ENCODE data around the gene MAP2K3.
"Not testable (repeated sequence)": the region's sequence is repeated elsewhere in the genome, so short reads cannot be mapped to it uniquely, and the experiment has no call there.

Gene MAP2K3

DNA sequence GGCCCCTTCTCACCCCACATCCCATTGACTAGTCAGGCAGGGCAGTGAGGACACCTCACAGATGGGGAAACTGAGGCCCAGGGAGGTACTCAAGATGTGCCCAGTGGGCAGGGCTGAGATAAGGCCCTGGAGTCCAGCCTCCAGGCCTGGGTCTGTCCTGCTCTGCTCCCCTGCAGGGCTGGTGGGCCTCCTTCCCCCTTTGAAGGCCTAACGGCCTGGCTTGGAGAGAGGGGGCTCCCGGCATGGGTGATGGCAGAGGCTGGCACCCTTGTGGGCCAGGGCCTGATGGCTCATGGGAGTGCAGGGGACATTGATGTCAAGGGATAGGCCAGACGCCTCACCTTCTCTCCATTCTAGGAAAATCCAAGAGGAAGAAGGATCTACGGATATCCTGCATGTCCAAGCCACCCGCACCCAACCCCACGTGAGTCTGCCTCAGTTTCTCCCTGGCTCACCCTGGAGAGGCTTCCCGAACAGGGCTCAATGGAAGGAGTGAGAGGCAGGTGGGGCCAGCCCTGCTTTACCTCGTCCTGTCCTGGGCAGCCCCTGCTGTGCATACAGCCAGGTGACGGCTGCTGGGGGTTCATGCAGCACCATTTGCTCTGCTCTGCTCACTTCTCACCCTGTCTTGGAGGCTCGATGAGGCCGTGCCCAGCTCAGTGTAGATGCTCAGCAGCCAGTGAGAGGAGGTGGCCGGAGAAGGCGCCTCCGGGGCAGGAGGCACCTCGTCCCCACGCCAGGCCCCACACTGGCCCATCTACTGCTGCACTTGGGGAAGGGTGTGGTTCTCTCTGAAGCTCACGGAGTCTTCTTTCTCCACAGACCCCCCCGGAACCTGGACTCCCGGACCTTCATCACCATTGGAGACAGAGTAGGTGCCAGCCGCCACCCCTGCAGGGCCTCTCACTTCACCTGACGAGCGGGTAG lies 13.8 kb downstream of the MAP2K3 start:
- no peak for DNase-seq

DNA sequence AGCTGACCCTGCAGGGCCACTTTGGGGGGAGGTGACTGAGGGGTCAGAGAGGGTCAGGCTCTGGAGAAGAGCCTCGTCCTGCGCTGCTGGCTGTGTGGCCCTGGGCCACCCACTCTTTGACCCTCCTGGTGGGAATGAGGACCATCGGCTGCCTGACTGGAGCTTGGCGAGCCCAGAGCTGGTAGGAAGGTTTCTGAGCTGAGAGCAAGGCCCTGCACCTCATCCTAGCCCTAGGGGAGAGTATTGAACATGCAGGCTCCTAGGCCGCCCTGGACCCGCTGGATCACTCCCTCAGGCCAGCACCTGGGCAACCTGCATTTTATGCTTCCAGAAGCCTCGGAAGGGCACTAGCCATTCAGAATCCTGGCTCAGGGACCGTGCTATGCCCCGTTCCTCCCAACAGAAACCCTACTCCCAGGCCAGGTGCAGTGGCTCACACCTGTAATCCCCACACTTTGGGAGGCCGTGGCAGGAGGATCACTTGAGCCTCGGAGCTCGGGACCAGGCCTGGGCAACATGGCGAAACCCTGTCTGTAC lies 14.5 kb downstream of the MAP2K3 start:
- DNase-seq = no peak

DNA sequence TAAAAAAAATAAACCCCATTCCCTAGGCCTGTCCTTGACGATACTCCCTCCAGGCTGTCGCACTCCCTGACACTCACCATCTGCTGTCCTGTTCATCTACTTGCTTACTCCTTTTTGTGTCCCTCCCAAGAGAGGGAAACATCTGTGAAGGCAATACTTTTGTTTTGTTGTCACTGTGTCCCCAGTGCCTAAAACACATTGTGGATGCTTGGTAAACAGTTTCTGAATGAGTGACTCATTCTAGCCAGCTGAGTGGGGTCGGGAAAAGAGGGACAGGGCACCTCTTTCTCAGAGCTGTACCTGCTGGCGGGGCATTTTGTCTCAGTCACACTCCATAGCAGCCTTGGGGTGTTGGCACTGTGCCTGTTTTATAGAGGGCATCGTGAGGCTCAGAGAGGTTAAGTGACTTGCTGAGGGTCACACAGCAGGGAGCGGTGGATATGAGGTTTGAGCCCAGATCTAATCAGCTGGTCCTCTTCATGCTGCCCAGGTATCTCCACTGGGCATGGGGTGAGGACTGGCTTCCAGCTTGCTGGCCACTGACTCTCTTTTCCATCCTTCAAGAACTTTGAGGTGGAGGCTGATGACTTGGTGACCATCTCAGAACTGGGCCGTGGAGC lies 15.6 kb downstream of the MAP2K3 start:
- no peak for DNase-seq

DNA sequence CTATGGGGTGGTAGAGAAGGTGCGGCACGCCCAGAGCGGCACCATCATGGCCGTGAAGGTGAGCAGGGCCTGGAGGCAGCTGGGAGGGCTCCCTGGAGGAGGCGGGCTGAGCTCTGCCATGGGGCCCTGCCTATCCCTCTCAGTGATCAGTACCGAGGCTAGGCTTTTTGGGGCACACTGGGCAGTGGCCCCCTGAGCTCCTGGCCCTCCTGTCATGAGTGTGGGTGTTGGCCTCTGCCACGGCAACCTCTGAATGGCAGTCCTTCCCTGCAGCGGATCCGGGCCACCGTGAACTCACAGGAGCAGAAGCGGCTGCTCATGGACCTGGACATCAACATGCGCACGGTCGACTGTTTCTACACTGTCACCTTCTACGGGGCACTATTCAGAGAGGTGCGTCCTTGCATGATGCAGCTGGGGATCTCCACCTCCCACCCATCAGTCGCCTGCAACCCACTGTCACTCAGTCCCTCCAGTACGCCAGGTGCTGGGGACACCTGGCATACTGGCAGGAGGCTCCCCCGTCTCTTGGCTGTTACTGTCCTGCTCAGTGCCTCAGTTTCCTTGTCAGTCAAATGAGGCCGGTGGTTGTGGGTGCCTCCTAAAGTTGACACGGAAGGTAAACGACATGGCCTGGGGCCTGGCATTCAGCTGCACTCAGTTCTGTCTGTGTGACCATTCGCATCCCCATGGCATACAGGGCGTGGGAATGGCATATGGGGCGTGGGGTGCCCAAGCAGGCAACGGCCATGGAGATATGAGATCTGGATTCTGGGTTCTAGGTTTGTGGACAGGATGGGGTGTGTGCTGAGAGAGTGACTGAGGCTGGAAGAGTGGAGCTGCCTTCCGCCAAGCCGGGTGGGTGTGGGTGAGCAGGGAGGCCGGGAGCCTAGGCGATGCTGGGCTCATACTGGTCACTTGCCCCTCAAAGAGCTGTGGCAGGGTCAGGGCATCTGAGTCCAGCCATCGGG lies 16.4 kb downstream of the MAP2K3 start:
- no peak for DNase-seq

DNA sequence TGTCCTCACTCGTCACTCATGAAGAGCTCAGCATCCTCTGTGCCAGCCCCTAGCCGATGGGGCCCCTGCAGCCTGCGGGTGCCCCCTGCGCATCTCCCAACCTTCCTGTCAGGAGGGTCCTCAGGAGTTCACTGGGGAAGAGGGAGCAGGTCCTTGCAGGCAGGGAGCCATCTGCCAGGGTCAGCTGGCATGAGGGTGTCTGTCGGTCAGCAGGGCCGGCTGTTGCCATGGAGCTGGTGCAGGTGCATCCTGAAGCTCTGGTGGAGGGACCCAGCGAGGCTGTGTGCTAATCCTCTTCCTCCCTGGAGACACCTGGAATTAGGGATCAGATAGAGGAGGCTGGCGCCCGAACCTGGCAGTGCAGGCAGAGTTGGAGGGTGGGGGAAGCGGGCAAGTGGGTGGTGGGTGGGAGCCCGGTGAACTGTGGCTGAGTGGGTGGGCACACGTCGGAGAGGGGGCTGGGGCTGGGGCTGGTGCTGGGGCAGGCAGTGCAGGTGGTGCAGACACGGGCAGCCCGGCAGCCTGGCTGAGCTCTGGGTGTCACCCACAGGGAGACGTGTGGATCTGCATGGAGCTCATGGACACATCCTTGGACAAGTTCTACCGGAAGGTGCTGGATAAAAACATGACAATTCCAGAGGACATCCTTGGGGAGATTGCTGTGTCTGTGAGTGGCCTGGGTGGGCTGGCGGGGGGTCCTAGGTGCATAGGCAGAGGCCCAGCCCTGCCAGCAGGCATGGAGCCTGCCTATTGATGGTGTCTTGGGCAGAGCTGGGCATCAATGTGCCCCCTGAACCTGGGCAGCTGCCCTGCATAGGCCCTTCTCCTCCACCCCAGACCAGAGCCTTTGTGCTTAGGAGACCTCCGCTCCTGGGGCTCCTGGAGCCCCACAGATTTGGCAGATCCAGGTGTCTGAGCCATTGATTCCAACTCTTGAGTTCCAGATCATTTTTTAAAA lies 17.4 kb downstream of the MAP2K3 start:
- DNase-seq = no peak

DNA sequence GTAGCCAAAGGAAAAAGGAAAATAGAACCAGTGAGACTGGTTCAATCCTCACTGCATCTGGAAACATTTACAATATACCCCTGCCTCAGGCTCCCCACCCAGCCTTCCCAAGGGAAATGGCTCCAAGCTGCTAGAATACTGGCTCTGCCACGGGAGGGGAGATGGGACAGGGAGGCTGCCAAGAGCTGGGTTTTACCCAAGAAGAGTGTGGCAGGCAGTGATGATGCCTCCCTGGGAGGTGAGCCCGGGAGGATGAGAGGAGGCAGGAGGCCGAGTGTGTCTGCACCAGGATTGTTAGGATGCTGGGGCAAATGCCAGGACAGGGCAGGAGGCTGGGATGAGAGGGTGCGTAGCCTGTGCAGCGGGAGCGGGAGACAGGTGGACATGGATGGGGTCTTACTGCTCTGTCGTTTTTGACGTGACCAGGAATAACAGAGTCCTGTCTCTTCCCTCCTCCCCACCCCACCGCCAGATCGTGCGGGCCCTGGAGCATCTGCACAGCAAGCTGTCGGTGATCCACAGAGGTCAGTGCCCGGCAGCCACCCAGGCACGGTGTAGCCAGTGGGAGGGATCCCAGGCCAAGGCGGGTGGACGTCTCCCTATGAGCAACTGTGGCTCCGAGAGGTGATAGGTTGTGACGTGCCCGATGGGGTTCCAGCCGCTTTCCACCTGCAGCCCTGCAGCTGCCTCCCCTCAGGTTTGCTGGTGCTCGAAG lies 18.4 kb downstream of the MAP2K3 start:
- DNase-seq = no peak

DNA sequence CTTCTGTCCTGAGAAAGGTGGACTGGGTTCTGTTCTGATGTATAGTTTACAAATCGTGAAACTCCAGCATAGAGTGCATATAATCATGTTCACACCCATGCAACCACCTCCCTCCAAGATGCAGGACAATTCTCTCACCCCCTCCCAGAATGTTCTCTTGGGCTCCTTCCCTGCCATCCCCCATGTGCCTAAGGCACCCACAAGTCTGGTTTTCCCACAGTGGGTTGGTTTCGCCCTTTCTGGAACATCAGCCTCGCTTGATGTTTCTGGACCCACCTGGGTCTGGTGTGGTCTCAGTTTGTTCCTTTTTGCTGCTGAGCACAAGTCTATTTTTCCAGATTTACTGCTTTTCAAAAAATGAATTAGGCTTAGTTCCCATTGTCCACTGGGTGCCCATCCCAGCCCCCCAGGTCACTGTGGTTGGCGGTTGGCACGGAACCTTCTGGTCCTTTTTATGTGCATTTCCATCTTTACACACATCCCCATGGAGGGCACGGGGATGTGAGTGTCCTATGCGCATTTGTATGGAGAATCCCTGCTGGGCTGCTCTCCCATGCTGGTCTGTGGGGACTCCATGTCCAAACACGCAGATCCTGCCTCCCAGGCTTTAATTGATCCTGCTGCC lies 19.0 kb downstream of the MAP2K3 start:
- no peak for DNase-seq

DNA sequence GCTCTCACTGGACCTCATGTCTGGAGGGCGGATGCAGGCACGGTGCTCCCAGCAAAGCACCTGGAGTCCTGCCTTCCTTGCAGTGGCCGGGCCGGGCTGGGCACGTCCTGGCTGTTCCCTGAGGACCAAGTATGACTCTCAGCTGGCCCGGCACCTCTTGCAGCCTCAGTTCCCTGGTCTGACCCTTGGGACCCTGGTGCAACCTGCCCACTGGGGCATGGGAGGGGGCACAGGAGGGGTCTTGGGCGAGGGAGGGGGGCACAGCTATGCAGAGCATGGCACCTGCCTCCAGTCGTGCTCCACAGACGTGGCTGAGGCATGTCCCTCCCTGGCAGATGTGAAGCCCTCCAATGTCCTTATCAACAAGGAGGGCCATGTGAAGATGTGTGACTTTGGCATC lies 19.6 kb downstream of the MAP2K3 start:
- no peak for DNase-seq

DNA sequence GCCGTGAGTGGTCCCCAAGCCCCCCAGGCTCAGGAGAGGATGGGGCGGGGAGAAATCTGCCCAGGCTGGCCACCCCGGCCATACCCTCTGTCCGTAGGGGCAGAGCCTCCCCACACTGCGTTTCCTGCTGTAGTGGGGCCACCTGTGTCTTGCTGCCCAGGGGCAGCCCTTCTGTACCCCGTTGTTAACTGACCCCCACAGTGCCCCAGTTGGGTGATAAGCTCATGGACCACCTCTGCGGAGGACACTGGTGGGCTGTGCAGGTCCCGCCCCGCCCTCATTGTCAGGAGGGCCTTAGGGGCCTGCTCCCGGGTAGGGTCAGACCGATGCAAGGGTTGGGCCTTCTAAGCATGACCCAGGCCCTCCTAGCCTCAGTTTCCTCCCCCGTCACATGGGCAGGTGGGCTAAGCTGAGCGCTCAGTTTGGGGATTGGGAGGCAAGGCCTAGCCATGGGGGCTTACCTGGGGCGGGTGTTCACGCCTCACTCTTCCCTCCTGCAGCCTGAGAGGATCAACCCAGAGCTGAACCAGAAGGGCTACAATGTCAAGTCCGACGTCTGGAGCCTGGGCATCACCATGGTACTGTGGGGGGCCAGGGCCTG lies 20.1 kb downstream of the MAP2K3 start:
- DNase-seq = not testable (repeated sequence)

DNA sequence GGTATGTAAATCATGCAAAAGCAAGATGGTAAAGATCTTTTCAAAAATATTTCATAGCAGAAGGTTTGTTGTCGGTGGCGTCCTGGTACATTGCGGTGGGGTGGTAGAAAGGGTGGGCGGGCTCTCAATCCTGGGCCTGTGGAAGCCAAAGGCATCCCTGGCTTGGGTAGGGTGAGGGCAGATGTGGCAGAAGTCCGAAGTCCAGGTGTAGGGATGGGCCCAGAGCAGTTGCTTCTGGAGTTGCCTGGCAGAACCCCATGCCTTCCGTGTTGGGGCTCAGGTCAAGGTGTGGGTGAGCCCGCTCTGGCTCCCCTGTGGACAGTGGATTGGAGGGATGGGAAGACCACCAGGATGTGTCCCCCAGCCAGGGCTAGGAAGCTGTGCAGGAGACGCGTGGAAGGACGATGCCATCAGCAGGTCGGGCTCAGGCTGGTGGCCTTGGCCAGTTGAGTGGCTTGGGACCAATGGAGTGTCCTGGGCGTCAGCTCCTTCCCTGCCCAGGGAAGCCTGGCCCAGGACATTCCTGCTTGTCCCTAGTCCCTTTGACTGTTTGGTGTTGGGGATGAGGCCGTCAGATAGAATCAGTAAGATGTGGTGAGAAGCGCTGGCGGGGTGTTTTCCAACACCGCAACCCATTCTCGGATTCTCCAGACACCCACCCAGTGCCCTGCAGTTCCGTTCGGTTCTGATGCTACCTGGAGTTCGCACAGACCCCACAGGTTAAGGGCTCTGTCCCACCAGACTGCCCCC lies 21.1 kb downstream of the MAP2K3 start:
- not testable (repeated sequence) for DNase-seq

DNA sequence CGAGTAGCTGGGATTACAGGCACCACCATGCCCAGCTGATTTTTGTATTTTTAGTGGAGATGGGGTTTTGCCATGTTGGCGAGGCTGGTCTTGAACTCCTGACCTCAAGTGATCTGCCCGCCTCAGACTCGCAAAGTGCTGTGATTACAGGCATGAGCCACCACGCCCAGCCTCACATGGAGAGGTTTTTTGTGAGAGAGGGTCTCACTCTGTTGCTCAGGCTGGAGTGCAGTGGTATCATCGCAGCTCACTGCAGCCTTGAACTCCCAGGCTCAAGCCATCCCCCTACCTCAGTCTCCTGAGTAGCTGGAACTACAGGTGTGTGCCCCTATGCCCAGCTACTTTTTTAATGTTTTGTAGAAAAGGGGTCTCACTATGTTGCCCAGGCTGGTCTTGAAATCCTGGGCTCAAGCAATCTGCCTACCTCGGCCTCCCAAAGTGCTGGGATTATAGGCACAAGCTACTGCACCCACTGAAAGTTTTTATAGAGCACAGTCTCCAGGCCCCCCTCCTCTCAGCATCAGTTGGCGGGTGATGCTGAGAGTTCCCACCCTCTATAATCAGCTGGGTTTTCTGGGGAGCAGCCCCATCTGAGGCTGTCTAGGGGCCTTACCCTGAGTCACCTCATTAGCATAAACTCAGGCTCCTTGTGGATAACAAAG lies 22.2 kb downstream of the MAP2K3 start:
- DNase-seq = not testable (repeated sequence)

DNA sequence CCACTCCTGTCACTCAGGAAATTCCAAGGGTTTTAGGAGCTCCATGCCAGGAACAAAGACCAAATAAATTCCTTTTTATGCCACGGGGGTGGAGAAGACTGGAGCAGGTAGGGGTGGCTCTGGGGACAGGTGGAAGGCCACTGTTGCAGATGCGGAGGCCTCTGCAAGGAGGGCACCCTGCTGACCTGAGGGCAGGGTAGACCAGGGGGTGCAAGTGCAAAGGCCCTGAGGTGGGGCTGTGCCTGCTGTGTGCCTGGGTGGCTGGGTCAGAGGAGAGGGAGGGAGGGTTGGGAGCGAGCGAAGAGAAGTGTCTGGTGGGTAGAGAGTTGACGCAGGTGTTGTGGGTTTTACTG lies 22.7 kb downstream of the MAP2K3 start:
- not testable (repeated sequence) for DNase-seq

DNA sequence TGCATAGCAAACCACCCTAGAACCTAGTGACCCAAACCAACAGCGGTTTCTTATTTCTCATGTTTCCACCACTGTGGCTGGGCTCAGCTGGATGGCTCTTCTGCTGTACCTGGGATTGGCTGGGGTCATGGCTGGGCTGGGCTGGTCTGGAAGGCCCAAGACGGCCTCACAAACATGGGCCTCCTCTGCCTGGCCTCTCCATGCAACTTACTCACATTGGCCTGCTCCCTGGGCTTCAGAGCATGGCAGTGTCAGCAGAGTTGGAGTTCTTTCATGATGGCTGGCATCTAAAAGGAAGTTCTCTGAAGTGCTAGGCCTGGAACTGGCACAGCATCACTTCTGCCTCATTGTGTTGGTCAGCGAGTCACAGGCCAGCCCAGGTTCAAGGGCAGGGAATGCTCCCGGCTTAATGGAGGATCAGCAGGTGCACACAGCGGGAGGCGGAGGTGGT lies 24.4 kb downstream of the MAP2K3 start:
- not testable (repeated sequence) for DNase-seq

DNA sequence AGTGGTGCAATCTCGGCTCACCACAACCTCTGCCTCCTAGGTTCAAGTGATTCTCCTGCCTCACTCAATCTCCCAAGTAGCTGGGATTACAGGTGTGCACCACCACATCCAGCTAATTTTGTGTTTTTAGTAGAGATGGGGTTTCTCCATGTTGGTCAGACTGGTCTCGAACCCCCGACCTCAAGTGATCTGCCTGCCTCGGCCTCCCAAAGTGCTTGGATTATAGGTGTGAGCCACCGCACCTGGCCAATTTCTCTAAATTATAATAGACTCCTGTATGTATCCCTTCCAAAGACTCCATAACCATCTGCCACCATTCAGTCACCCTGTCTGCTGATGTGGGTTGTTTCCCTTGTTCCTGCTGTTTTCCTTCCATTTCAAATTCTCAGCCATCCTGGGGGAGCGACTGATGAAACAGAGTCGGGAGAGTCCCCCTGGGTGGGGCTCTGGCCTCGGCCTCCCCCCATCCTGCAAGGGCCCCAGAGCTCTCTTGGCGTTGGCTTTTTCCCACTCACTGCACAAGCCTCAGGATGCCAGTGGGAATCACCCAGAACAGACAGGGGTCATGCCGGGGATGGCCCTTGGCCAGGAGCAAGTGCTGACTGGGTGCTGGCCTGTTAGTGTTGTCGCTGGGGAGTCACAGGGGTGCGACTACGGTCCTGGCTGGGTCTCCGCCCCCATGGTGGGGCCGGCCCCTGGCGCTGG lies 25.7 kb downstream of the MAP2K3 start:
- DNase-seq = not testable (repeated sequence)

DNA sequence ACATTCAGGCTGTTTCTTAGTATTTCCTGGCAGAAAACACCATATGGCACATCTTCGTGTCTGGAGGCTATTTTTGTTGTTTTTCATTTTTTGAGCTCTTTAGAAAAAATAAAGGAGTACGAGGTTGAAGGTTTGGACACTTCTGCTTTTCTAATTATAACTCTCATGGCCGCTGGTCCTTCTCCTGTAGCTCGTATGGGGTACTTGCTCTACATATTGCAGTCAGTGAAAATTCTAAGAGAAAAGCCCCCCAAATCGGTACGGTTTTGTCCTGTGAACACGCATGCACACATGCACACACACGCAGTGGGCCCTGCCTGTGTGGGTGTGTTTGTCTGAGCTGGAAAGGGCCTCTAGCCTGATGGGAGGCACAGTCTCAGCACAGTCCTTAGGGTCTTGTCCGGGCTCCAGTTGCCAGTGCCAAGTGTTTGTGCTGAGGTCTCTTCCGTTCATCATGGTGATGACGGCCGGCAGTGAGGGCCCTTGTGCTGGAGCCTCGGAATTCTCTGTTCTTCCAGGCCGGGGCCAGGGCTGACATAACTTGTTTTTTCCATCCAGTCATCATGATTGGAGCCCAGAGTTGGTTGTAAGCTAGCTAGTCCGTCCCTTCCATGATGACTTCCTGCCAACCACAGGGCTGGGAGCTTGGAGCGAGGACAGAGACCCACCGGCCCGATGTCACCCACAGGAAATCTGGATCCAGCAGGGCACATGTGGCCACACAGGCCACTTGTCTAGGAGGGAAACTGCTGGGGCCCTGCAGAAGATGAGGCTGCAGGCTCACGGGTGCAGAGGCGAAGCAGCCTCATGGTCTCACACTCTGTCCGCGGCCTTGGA lies 26.5 kb downstream of the MAP2K3 start:
- not testable (repeated sequence) for DNase-seq

DNA sequence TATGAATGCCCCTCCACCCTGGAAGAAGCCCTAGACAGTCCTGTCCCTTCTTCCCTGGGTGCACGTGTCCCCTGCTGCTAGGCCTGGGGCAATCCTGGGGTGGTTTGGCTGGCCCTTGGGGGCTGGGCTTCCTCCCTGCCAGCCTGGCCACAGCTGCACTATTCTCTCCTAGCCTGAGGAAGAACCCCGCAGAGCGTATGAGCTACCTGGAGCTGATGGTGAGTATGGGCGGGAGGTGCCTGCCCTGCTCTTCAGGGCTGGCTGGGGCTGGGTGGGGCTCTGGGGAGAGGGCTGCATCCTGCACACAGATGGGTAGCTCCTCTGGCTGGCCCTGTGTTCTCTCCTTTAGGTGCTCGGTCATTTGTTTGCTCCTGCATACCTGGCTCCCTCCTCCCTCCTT lies 28.8 kb downstream of the MAP2K3 start:
- no peak for DNase-seq

DNA sequence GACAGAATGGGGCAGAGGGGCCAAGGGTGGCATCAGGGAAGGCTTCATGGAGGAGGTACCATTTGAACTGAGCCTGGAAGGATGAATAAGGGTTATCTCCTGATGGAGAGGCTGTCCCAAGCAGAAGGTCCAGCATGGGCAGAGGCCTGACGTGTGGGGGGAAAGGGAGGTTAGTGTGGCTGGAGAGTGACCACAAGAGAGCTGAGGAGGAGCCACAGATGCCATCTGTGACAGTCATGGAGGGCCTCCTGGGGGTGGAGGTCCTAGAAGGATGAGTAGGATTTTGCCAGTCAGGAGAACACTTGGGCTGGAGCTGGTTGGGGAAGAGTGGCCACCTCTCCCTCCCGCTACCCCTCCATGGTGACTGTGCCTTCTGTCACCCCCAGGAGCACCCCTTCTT lies 29.2 kb downstream of the MAP2K3 start:
- not testable (repeated sequence) for DNase-seq
